Activated CD8-positive, alpha-beta memory T cell treated with anti-CD3 and anti-CD28 coated beads, Interleukin-2, amount 50 U/mL, for 24 hours (primary cell): ENCODE data around the gene RAMP3.
"Not testable (repeated sequence)": the region's sequence is repeated elsewhere in the genome, so short reads cannot be mapped to it uniquely, and the experiment has no call there.

Experiments used
- DNase-seq: peaks from one replicate; pipeline ENCODE4 v3.0.0-alpha.2; 2020; ENCODE audit errors: extremely low read depth

The RAMP3 gene

DNA sequence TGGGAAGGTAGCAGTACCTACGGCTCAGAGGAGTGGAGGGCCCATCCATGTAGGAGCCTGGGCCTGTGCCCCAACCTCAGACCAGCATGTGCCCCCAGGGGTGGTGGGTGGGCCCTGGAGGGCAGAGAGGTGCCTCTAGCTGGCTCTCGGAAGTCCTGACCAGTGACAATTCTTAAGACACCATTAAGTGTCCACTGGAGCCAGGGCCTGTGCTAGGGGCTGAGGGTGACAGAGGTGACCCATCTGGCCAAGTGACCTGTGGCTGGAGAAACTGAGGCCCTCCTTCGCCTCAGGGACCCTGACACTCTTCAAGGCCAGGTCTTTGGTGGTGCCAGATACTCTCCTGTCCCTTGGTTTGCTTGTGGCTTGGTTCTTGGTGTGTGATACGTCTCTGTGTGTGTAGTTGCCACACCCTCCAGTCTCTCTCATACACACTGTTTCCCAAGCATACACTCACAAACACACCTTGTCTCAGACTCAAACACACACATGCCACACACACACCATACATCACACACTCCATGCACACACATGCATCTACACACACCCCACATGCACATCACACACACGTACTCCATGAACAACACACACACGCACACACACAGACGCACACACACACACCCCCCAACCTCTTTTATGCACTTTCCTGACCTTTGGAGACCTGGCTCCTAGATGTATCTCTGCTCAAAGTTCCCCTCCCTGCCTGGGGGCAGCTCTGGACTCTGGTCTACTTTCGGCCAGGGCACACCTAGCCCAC lies 897 bp upstream of the RAMP3 start:
- DNase-seq, result no peak

DNA sequence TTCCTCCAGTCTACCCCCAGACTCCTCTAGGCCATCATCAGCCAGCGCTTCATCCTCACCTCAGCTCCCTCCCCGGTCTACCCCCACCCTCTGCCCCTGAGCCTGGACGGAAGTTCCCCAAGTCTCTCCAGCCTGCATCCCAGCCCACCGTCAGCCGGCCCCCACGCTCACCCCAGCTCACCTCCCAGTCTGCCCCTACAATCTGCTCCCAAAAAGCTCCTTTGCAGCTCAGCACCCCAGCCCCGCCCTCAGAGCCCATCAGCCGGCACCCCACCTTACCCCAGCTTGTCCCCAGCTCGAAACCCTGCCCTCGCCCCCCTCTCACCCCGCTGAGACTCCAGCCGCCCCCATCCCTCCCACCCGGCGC lies 322 bp upstream of the RAMP3 start:
- DNase-seq, result no peak

DNA sequence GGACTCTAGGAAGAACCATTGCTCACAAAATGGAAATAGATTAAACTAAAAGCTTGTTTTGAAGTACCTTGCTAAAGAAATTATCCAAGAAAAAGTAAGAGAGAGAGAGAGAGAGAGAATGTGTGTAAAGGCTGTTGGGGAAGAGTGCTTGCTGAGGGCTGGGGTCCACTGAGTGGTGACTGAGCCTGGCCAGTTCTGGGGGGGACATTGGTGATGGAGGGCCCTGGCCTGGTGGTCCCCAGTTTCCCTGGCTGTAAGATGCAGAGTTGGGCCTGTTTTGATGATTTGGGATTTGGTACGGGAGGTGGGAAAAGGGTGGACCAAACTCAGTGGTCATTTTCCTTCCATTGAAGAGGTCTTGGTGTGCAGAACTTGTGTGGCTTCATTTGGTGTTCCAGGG lies 880 bp downstream of the RAMP3 start:
- no peak for DNase-seq

DNA sequence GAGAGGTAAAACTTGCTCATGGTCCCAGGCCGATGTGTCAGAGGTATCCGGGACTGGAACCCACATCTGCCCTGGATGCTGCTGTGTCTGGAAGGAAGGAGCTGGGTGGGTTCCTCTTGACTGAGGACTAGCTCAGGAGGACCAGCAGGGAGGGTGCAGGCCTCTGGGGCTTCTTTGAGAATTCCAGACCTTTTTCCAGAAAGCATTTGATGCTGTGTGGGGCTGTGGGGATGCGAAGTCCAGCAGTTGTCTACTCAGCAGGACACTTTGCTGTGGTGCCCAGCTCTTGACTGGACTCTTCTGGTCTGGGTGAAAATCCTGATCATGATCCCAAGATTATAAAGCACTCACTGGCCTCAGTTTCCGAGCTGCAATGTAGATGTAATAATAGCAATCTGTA lies 1.7 kb downstream of the RAMP3 start:
- no peak for DNase-seq

DNA sequence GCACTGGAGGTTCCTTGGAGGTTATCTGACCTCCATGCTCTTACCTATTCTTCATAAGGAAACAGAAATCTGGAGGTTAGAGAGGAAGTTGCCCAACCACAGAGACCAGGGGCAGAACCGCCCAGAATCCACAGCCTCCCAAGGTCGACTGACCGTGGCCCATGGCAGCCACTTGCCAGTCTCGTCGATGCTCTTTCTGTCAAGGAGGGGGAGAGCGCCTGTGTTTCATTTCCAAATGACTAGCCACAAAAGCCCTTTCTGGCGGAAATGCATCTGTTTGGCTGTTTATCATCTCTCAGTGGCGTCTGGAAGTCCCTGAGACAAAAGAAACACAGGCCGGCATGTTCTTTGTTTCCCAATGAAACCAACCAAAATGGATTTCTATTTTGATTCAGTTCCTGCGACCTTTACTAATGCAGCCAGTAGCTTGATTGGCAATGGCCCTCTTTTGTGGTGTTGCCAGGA lies 2.9 kb downstream of the RAMP3 start:
- no peak for DNase-seq

DNA sequence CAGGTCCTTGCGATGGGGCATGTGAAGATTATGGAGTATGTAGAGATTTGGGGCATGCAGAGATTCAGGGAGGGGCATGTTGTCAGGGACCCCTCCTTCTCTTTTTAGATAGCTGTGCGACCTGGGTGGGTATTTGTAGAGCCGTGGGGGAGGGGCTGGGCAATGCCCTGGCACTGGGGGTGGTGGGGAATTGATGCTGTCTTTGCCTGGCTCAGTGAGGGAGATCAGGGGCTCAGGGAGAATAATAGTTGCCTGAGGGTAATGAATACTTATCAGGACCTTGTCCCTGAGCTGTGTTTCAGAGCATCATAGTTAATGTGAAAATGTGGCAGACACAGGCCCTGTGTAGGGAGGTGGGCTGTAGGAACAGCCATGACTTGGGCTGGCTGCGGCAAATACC lies 3.5 kb downstream of the RAMP3 start:
- DNase-seq, result no peak

DNA sequence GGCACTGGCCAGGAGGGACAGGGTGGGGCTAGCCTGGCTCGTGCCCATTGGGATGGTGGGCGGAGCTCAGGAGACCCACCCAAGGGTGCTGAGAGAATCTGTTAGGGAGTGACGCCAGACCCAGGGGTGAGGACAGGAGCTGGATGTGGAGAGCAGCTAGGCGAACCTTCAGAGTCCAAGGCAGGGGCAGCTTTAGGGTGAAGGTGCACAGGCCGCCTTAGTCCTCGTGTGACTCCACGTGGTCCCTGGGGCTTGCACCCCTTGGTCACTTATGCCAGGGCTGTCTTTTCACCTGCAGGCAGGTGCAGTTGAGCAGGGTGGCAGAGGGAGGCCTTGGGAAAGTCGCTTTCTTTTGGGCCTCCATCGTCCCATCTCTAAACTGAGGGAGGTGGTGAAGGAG lies 4.3 kb downstream of the RAMP3 start:
- no peak for DNase-seq

DNA sequence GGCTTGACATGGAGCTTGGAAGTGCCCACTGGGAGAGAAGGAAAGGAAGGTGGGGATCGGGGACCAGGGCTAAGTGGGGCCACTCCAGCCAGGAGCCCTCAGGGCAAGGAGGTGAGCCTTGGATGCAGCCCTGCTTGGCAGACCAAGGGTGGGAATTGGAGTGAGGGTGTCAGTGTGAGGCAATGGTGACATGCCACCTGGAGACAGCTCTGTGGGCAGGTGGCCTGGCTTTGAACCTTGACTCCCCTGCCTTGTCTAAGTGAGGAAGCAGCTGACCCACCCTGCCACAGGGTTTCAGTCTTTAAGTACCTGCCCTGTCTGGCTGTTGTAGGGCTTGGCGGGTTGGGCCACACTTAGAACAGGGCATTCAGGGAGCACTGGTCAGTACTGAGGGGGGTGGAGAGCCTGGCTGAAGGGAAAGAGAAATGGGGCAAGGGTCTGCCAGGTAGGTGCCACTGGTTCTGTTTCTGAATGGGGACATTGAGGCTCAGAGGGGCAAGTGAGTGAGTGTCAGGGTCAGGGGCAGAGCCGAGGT lies 4.8 kb downstream of the RAMP3 start:
- DNase-seq, result no peak

DNA sequence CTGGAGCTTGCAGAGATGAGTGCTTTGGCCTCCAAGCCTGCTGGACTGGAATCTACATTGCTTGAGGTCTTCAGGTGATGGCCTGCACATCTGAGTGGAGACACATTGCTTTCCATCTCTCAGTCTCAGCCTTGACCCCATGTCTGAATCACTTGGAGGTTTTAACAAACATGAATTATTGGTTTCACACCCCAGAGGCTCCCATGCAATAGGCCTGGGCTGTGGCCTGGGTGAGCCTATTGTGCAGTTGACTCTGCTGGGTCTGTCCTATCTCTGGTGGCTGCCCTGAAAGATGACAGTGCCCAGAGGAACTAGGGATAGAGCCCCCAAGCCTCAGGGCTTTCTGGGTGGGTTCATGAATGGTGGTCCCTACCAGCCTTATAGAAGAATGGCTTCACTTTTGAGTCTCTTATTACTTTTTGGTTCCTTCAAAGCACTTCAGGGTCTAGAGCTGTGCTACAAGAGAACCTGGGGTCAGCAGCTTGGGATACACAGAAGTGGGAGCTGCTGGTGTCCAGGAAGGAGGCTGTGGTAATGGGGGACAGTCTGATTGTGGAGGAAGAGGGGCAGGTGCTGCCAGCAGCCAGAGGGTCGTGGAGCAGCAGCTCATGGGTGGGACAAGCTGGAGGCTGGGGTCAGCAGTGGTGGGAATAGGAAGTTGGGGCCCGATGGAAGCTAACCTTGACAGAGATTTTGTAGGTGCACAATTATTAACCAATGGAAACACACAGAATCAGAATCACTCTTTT lies 5.5 kb downstream of the RAMP3 start:
- DNase-seq, result no peak

DNA sequence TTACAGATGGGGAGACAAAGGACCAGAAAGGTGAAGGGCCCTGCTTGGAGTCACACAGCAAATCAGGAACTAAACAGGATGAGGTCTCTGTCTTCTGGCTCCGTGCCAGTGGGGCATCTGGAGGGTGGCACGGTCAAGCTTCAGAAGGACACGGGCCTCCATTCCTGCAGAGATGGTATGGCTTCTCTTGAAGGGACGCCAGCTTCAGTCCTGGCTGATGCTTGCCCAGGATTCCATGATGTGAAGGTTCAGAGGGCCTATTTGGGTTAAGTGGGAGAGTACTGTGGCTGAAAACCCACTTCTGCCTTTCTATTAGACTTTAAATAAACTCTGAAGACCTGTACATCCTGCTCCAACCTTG lies 6.1 kb downstream of the RAMP3 start:
- DNase-seq, result no peak

DNA sequence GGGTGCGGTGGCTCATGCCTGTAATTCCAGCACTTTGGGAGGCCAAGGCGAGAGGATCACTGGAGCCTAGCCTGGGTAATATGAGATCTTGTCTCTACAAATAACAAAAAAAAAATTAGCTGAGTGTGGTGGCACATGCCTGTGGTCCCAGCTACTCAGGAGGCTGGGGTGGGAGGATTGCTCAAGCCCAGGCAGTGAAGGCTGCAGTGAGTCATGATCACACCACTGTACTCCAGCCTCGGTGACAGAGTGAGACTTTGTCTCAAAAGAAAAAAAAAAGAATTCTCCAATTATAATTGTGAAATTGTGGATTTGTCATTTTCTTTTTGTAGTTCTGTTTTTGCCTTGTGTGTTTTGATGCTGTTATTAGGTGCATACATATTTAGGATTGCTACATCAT lies 6.7 kb downstream of the RAMP3 start:
- not testable (repeated sequence) for DNase-seq

DNA sequence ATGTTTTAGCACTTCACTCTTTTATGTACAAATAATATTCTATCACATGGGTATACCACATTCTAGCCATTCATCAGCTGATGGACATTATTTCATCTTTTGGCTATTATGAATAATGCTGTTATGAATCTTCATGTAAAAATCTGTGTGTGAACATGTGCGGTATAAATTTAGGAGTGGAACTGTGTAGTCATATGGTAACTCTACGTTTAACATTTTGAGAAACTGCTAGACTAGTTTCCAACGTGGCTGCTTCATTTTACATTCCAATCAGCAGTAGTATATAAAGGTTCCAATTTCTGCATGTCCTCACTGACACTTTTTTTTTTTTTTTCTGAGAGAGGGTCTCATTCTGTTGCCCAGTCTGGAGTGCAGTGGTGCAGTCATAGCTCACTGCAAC lies 8.3 kb downstream of the RAMP3 start:
- no peak for DNase-seq

DNA sequence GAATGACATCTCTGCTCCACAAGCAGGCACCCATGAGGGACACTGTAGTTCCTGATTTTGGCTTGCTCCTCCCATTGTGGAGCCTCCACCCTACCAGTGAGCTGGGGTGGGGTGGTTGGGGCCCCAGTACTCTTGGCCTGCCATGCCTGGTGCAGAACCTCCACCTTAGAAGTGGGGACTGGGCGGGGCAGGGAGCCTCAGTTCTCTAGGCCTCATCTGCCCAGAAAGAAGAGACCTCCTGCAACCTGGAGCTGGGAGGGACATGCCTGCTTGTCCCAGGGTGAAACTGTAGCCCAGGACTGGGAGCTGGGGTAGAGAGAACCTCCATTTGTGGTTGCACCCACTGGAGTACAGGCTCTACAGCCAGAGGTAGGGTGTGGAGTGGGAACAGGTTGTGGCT lies 14.4 kb downstream of the RAMP3 start:
- DNase-seq, result no peak

DNA sequence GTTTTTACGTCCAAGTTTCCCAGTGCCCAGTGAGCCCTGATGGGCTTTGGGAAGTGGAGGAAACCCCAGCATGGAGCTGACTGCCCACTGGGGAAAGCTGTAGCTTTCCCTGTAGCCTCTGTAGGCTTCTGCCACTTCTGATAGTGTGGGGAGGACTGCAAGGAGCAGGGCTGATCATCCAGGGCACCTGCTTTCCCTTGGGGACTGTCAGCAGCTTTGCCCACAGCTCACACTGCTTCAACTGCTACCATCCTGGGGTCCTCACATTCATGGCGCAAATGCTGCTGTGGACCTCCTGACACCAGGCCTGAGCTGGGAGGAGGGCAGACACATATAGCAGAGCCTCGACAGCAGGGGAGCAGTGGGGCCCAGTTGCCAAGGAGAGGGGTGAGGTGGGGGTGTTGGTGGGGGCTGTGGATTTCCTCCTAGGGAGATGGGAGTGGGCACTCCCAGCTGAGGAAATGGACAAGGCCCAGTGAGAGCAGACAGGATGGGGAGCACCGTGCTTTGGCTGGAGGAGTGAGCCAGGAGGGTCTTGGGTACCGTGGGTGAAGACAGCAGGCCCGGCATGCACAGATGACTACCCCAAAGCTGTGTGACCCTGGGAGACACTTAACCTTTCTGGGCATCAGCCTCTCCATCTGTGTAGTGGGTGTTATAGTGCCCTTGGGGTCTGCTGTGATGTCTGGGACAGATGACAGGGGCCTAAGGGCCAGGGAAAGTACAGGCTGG lies 16.2 kb downstream of the RAMP3 start:
- no peak for DNase-seq

DNA sequence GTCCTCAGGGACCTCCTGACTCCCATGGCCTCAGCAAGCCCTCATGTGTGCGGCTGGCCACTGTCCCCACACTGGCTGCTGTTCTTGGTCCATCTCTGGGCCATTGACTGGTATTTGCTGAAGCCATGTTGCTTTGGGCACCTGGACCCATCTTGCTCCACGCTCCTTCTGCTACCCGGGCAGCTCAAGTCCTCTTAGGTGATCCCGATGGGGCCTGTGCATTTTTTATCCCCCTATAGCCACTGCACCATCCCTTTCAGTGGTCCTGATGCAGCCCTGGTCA lies 16.7 kb downstream of the RAMP3 start:
- DNase-seq, result no peak

DNA sequence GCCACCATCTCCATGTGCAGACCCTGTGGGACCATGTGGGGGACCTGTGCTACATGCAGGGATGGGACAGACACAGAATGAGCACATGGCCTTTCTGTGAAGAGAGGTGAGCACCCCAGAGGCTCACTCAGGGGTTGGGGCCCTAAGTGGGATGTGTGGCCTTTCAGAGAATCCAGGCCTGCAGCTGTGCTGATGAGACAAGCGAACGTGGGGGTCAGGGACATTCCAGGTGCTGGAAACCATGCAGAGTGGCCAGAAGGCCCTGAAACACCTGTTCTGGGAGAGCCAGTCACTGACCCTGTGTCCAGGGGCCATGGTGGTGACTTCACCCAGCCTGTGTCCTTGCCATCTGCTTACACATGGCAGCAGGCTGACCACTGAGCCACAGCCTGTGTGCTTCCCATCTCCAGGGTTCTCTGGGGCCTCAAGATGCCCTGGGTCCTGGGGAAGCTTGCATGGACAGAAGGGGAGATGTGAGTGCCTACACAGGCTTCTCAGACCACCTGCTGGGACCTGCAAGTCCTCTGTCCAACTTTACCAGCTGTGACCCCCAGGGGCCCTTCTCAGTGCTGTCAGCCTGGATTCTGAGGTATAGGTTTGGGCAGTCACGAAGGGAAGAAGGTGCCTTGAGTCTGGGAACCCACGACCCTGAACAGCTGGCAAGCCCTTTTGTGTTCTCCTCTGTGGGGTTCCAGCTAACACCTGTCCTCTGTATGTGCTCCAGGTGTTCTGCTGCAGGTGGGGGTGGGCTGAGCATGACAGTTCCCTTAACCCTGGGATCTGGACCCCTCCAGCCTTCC lies 17.6 kb downstream of the RAMP3 start:
- no peak for DNase-seq

DNA sequence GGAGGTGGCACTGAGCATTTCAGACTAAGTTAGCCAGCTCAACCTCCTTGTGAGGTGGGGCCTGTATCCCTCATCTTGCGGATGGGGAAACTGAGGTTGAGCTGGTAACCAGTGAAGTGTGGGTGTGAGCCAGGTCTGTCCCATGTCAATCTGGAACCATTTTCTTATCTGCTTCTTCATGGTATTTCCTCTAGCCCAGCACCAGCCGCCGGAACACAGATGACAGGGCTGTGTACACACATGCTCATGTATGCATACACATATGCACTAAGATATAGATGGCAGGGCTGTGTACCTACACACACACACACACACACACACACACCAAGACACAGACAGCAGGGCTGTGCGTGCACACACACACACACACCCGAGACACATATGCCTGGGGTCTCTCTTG lies 18.5 kb downstream of the RAMP3 start:
- no peak for DNase-seq

DNA sequence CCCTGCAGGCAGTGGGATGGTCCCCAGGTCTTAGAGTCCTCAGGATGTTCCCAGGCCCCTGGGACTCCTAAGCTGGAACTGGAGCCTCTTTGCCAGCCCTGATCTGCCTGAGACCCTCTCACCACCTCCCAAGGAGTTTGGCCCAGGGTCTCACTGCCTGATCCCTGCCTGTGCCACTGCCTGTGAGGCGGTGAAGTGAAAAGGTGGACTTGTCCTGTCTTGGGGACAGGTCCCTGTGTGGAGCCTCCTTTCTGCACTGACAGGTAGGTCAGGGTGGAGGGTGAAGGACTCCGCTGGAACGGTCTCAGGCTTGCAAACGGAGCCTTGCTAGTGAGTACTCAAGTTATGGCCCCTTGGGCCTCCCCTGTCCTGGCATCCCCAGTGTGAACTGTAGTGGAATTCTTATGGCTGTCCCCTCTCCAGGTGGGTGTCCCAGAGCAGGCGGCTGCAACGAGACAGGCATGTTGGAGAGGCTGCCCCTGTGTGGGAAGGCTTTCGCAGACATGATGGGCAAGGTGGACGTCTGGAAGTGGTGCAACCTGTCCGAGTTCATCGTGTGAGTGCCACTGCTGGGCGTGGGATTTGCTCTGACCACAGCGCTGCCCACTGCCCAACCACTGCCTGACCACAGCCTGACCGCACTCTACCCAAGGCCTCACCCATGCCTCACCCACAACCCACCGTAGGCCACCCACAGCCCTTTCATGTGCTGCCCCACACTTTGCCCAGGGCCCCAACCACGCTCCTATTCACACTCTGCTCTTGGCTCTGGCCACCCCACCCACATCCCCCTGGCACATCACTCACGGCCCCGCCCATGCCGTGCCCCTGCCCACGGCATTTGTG lies 19.5 kb downstream of the RAMP3 start:
- no peak for DNase-seq

DNA sequence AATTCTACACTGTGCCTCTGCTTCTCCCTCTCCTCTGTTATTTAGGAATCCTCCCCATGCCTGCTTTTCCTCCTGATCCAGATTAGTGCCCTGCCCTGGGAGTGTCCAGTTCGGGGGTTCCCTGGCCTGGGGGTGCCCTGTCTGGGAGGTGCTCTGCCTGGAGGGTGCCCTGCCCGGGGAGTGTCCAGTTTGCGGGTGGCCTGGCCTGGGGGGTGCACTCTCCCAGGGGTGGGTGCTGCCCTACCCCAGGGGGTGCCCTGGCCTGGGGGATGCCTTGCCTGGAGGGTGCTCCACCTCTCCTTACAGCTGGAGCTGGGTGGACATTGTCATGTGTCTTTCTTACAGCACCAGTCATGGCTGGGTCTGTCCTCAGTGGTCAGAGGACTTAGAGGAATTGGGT lies 20.2 kb downstream of the RAMP3 start:
- no peak for DNase-seq

DNA sequence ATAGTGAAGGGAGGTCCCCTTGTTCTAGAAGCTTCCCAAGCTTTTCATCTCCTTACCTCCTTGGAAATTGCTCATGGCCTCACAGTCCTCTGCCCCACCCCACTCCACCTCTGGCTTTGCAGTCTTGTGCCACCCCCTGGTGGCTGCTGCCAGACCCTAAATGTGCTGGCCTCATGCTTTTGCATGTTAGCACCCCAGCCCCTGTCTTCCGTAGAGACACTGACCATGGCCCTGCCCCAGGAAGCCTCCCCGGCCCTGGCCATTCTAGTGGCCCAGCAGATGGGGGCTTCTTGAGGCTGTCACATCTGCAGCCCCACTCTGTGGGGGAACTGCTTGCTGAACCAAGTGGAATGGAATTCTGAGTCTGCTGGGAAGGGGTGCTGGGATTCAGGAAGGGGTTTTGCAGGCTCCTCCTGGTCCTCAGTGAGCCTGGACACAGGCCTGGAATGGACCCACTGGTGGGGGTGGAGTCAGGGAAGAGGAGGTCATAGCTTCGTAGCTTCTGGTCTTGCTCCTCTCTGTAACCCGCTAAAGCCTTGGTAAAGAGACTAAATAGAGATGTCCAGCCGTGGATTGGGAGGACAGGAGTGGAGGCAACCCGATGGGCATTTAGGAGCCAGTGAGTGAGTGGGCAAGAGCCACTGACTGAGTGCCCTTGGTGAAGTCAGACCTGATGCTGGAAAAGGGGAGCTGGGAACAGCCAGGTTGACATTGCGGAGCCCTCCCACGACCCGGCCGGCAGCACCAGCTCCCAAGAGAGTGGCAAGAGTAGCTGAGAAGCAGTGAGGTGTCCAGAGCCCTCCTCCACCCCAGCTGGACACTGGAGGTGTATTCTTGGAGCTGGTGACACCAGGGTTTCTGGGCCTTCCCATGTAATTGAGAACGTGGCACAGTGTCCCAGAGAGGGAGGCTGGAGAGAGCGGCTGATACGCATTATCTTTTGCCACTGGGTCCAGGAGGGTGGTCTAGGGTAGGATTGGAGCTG lies 20.9 kb downstream of the RAMP3 start:
- no peak for DNase-seq
